ENCODE data around the gene EPB41L1. TPM values are rescaled to one million over a fixed set of nuclear protein-coding genes. Genes with fewer than 3 reads are reported as not detected.

Gene EPB41L1
- total RNA-seq, 1 experiment from 2014 or later, result 5.9 TPM

DNA sequence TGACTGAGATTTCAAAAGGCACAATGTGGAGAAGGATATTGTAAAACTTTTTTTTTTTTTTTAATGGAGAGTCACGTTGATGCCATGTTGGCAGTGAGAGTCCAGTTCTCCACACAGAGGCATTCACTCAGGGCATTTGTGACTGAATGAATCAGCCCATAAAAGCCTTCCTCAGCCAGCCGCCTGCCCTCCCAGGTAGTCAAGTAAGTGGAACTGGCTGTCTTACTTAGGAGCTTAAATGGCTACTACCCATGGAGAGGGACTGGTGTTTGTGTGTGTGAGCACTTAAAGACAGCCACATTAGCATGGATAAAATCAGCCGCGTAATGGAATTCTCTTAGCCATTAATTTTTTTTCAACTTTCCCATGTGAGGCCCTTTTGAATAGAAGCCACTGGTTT is 94.3 kb downstream of the EPB41L1 start:
- H3K9me2 ChIP-seq (replicated peaks; ENCODE audit: insufficient read depth, low read length), result no peaks in the 10 kb centered on the region
- H3K36me3 ChIP-seq (ENCODE audit: insufficient read depth, low read length), result peaks cover 33% of the 10 kb centered on the region; the same call in 1 of the 2 replicates

DNA sequence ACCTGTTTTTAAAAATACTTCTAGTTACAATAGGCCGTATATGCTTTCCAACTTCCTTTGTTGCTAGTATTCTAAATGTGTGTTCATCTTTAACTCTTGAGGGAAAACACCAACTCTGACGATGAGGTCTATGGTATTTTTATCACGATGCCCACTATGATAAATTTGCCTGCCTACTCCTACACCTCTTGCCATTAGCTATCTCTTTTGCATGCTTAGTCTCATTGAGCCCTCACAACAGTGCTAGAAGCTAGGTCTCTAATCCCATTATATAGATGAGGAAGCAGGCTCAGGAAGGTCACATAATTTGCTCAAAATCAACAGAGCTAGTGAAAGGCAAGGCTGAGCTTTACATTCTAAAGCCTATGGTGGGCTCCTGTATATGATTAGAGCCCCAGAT is 94.9 kb downstream of the EPB41L1 start:
- DNase-seq, result peak; percentile 51
- Histone ChIP-seq H3K4me1 (ENCODE audit: low read length) (peaks cover 15% of the 10 kb centered on the region), H3K27ac (ENCODE audit: low read length) (no peak overlapping the region), H3K36me3 (ENCODE audit: insufficient read depth, low read length) (peaks cover 28% of the 10 kb centered on the region; the same call in 1 of the 2 replicates), H4K20me1 (ENCODE audit: insufficient read depth, low read depth, low read length) (peaks cover 10% of the 10 kb centered on the region; the same call in 1 of the 2 replicates), H3K9ac (ENCODE audit: low read length) (no peak overlapping the region), H3K27me3 (ENCODE audit: low read length) (no peaks in the 10 kb centered on the region), H3K9me2 (replicated peaks; ENCODE audit: insufficient read depth, low read length) (no peaks in the 10 kb centered on the region), H3K4me2 (ENCODE audit: low read depth, low read length, poor library complexity, severe bottlenecking) (no peak overlapping the region), H3K79me2 (ENCODE audit: low read length) (peaks cover 34% of the 10 kb centered on the region), H2AFZ (ENCODE audit: low read length) (no peak overlapping the region), H3K9me3 (ENCODE audit: low read length) (no peaks in the 10 kb centered on the region), H3K4me3 (ENCODE audit: low read length) (no peak overlapping the region)

More for the DNA sequence above, 94.3 kb downstream of the EPB41L1 start:
- Histone ChIP-seq H4K20me1 (ENCODE audit: insufficient read depth, low read depth, low read length) (peaks cover 10% of the 10 kb centered on the region; the same call in 1 of the 2 replicates), H3K9me3 (ENCODE audit: low read length) (no peaks in the 10 kb centered on the region), H3K27me3 (ENCODE audit: low read length) (no peaks in the 10 kb centered on the region), H2AFZ (ENCODE audit: low read length) (no peak overlapping the region), H3K4me2 (ENCODE audit: low read depth, low read length, poor library complexity, severe bottlenecking) (no peak overlapping the region), H3K4me1 (ENCODE audit: low read length) (peaks cover 15% of the 10 kb centered on the region), H3K27ac (ENCODE audit: low read length) (no peak overlapping the region), H3K4me3 (ENCODE audit: low read length) (no peak overlapping the region), H3K79me2 (ENCODE audit: low read length) (peaks cover 34% of the 10 kb centered on the region), H3K9ac (ENCODE audit: low read length) (no peak overlapping the region)
- no peak for DNase-seq

- H3K79me2 ChIP-seq (ENCODE audit: low read length), result peaks cover 34% of the 10 kb centered on the region
- H3K36me3 ChIP-seq (ENCODE audit: insufficient read depth, low read length), result peaks cover 24% of the 10 kb centered on the region; the same call in 1 of the 2 replicates
- peaks cover 15% of the 10 kb centered on the region for H3K4me1 ChIP-seq (ENCODE audit: low read length)
- no peaks in the 10 kb centered on the region for H3K9me2 ChIP-seq (replicated peaks; ENCODE audit: insufficient read depth, low read length)
- no peak overlapping the region for H3K9ac ChIP-seq (ENCODE audit: low read length)
- H3K9me3 ChIP-seq (ENCODE audit: low read length), result no peaks in the 10 kb centered on the region
- no peak overlapping the region for H3K4me3 ChIP-seq (ENCODE audit: low read length)
- H3K27me3 ChIP-seq (ENCODE audit: low read length), result no peaks in the 10 kb centered on the region
- no peak overlapping the region for H3K4me2 ChIP-seq (ENCODE audit: low read depth, low read length, poor library complexity, severe bottlenecking)
- peaks cover 16% of the 10 kb centered on the region; the same call in 1 of the 2 replicates for H4K20me1 ChIP-seq (ENCODE audit: insufficient read depth, low read depth, low read length)
- H3K27ac ChIP-seq (ENCODE audit: low read length), result no peak overlapping the region
- no peak overlapping the region for H2AFZ ChIP-seq (ENCODE audit: low read length)
- DNase-seq, result no peak
Observed at GRCh38 chr20:36251426-36251825, 96.9 kb downstream of the EPB41L1 start.

DNA sequence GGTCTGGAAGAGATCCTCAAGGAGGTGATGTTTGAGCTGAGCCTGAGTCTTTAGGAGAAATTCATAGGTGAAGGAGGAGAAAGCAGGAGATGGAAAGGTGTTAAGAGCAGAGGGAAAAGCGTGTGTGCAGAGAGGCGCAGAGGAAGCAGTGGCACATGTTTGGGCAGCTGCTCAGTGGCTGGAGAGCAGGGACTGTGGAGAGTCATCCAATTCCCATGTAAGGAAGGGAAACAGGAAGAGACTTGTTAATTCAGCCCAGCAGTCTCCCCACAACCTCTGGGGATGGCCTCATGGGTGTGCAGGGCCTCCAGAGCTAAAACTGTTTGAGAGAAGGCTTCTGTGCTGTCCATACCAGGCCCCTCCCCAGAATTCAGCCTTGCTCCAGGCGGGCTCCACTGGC is 98.0 kb downstream of the EPB41L1 start:
- Histone ChIP-seq H3K27ac (ENCODE audit: low read length) (no peak overlapping the region), H3K79me2 (ENCODE audit: low read length) (peaks cover 34% of the 10 kb centered on the region), H2AFZ (ENCODE audit: low read length) (no peak overlapping the region), H3K4me1 (ENCODE audit: low read length) (peaks cover 15% of the 10 kb centered on the region), H3K36me3 (ENCODE audit: insufficient read depth, low read length) (peaks cover 16% of the 10 kb centered on the region; the same call in 1 of the 2 replicates), H3K27me3 (ENCODE audit: low read length) (no peaks in the 10 kb centered on the region), H3K9me2 (replicated peaks; ENCODE audit: insufficient read depth, low read length) (no peaks in the 10 kb centered on the region), H3K4me2 (ENCODE audit: low read depth, low read length, poor library complexity, severe bottlenecking) (no peak overlapping the region), H3K9me3 (ENCODE audit: low read length) (no peaks in the 10 kb centered on the region), H3K4me3 (ENCODE audit: low read length) (no peak overlapping the region), H3K9ac (ENCODE audit: low read length) (no peak overlapping the region), H4K20me1 (ENCODE audit: insufficient read depth, low read depth, low read length) (peaks cover 16% of the 10 kb centered on the region; the same call in 1 of the 2 replicates)
- no peak for DNase-seq

DNA sequence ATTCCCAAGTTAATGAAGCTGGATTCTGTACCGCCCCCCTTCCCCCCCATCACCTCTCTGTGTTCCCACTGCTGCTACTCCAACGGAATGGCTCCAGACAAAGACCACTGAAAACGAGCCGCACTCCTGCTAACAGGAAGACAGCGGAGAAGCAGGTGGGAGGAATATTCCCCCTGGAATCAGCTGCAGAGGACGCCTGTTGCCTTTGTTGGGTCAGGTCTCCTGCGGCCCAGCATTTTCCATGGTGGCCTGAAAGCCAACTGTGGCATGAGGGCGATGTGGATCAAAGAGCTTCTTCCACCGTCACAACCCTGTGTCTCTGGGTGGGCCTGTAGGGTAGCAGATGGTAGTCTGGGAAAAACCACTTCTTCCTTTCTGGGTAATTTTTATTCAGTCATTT is 98.5 kb downstream of the EPB41L1 start:
- Histone ChIP-seq H3K27me3 (ENCODE audit: low read length) (no peaks in the 10 kb centered on the region), H3K9me2 (replicated peaks; ENCODE audit: insufficient read depth, low read length) (no peaks in the 10 kb centered on the region), H3K9ac (ENCODE audit: low read length) (no peak overlapping the region), H3K79me2 (ENCODE audit: low read length) (peaks cover 34% of the 10 kb centered on the region), H3K36me3 (ENCODE audit: insufficient read depth, low read length) (peaks cover 14% of the 10 kb centered on the region; the same call in 1 of the 2 replicates), H2AFZ (ENCODE audit: low read length) (no peak overlapping the region), H3K27ac (ENCODE audit: low read length) (no peak overlapping the region), H3K4me3 (ENCODE audit: low read length) (no peak overlapping the region), H3K9me3 (ENCODE audit: low read length) (no peaks in the 10 kb centered on the region), H3K4me1 (ENCODE audit: low read length) (peaks cover 15% of the 10 kb centered on the region), H4K20me1 (ENCODE audit: insufficient read depth, low read depth, low read length) (peaks cover 16% of the 10 kb centered on the region; the same call in 1 of the 2 replicates), H3K4me2 (ENCODE audit: low read depth, low read length, poor library complexity, severe bottlenecking) (no peak overlapping the region)
- no peak for DNase-seq

GRCh38 chr20:36254076-36254475 is 99.5 kb downstream of the EPB41L1 start:
- peaks cover 5% of the 10 kb centered on the region; the same call in 1 of the 2 replicates for H3K36me3 ChIP-seq (ENCODE audit: insufficient read depth, low read length)
- H2AFZ ChIP-seq (ENCODE audit: low read length), result no peak overlapping the region
- no peak overlapping the region for H3K4me2 ChIP-seq (ENCODE audit: low read depth, low read length, poor library complexity, severe bottlenecking)
- peaks cover 9% of the 10 kb centered on the region for H3K4me1 ChIP-seq (ENCODE audit: low read length)
- peaks cover 28% of the 10 kb centered on the region for H3K79me2 ChIP-seq (ENCODE audit: low read length)
- H3K27ac ChIP-seq (ENCODE audit: low read length), result no peak overlapping the region
- DNase-seq, result no peak
- H3K4me3 ChIP-seq (ENCODE audit: low read length), result no peak overlapping the region
- no peaks in the 10 kb centered on the region for H3K9me3 ChIP-seq (ENCODE audit: low read length)
- H3K9me2 ChIP-seq (replicated peaks; ENCODE audit: insufficient read depth, low read length), result no peaks in the 10 kb centered on the region
- H3K27me3 ChIP-seq (ENCODE audit: low read length), result no peaks in the 10 kb centered on the region
- H3K9ac ChIP-seq (ENCODE audit: low read length), result no peak overlapping the region
- H4K20me1 ChIP-seq (ENCODE audit: insufficient read depth, low read depth, low read length), result peaks cover 16% of the 10 kb centered on the region; the same call in 1 of the 2 replicates

GRCh38 chr20:36255445-36255844 is 100.9 kb downstream of the EPB41L1 start:
- H3K36me3 ChIP-seq (ENCODE audit: insufficient read depth, low read length), result peaks cover 4% of the 10 kb centered on the region; the same call in 1 of the 2 replicates

GRCh38 chr20:36259177-36260061 is 104.9 kb downstream of the EPB41L1 start:
- no peaks in the 10 kb centered on the region for H3K27me3 ChIP-seq (ENCODE audit: low read length)
- H2AFZ ChIP-seq (ENCODE audit: low read length), result no peak overlapping the region
- H3K27ac ChIP-seq (ENCODE audit: low read length), result no peak overlapping the region
- peaks cover 4% of the 10 kb centered on the region; the same call in 1 of the 2 replicates for H3K36me3 ChIP-seq (ENCODE audit: insufficient read depth, low read length)
- H4K20me1 ChIP-seq (ENCODE audit: insufficient read depth, low read depth, low read length), result 0 out of 2 replicates have a peak, but pooled peaks cover 5% of the 10 kb centered on the region
- no peak for DNase-seq
- no peaks in the 10 kb centered on the region for H3K4me1 ChIP-seq (ENCODE audit: low read length)
- H3K4me2 ChIP-seq (ENCODE audit: low read depth, low read length, poor library complexity, severe bottlenecking), result no peak overlapping the region
- H3K9me2 ChIP-seq (replicated peaks; ENCODE audit: insufficient read depth, low read length), result no peaks in the 10 kb centered on the region
- no peak overlapping the region for H3K9ac ChIP-seq (ENCODE audit: low read length)
- H3K4me3 ChIP-seq (ENCODE audit: low read length), result no peak overlapping the region
- no peaks in the 10 kb centered on the region for H3K9me3 ChIP-seq (ENCODE audit: low read length)
- no peaks in the 10 kb centered on the region for H3K79me2 ChIP-seq (ENCODE audit: low read length)

More at GRCh38 chr20:36255445-36255844, 100.9 kb downstream of the EPB41L1 start:
- H3K4me1 ChIP-seq (ENCODE audit: low read length), result no peaks in the 10 kb centered on the region
- H3K79me2 ChIP-seq (ENCODE audit: low read length), result peaks cover 16% of the 10 kb centered on the region
- H3K27me3 ChIP-seq (ENCODE audit: low read length), result no peaks in the 10 kb centered on the region
- no peak overlapping the region for H3K4me2 ChIP-seq (ENCODE audit: low read depth, low read length, poor library complexity, severe bottlenecking)
- H3K9ac ChIP-seq (ENCODE audit: low read length), result no peak overlapping the region
- peaks cover 16% of the 10 kb centered on the region; the same call in 1 of the 2 replicates for H4K20me1 ChIP-seq (ENCODE audit: insufficient read depth, low read depth, low read length)
- DNase-seq, result no peak
- no peak overlapping the region for H3K27ac ChIP-seq (ENCODE audit: low read length)
- no peaks in the 10 kb centered on the region for H3K9me2 ChIP-seq (replicated peaks; ENCODE audit: insufficient read depth, low read length)
- H2AFZ ChIP-seq (ENCODE audit: low read length), result no peak overlapping the region
- no peak overlapping the region for H3K4me3 ChIP-seq (ENCODE audit: low read length)
- no peaks in the 10 kb centered on the region for H3K9me3 ChIP-seq (ENCODE audit: low read length)

Measured in Karpas-422 (cell line).